Ovary (tissue), 9 donors: ENCODE data around the gene IL22RA2. TPM values are rescaled to one million over a fixed set of nuclear protein-coding genes. Genes with fewer than 3 reads are reported as not detected.

ENCODE experiments used
- DNase-seq, 5 donors: peaks; one replicate each; pipeline ENCODE4 v3.0.0-alpha.2; 2019 to 2020
- H3K27ac ChIP-seq, 2 donors: fragments of 200-600 bp; one replicate each; pipeline versions ENCODE4 v1.5.1 to v1.8.0; 2019 to 2022
- H3K27me3 ChIP-seq: fragments of 200-600 bp; one replicate; pipeline ENCODE4 v1.8.0; 2022
- H3K36me3 ChIP-seq: fragments of 200-600 bp; sonication (generic); one replicate; pipeline ENCODE4 v1.5.1; 2019
- H3K4me1 ChIP-seq: one replicate; pipeline ENCODE4 v1.8.1; 2013; ENCODE audit warnings: mild to moderate bottlenecking, moderate library complexity; ENCODE audit not compliant: insufficient read depth
- H3K4me3 ChIP-seq: fragments of 200-600 bp; sonication (generic); one replicate; pipeline ENCODE4 v1.5.1; 2017
- H3K9me3 ChIP-seq, 2 donors: fragments of 200-600 bp in 1 of 2; sonication (generic) in 1 of 2; one replicate each; pipeline versions ENCODE4 v1.5.1 to v1.8.1; 2013 to 2019; ENCODE audit warnings: mild to moderate bottlenecking in 1 of 2, moderate library complexity in 1 of 2
- CTCF ChIP-seq, 3 donors: fragments of 450-650 bp in 2 of 3; fragments of 200-600 bp in 1 of 3; IDR thresholded peaks; one replicate each; pipeline versions ENCODE4 v1.5.1 to v1.8.0; 2016 to 2022; ENCODE audit warnings: antibody characterized with exemption in 3 of 3, mild to moderate bottlenecking in 1 of 3
- EP300 ChIP-seq: sonication (generic); formaldehyde crosslinking; IDR thresholded peaks from one replicate; pipeline ENCODE4 v1.6.1; 2017; ENCODE audit warnings: antibody characterized with exemption
- POLR2A ChIP-seq: fragments of 450-650 bp; IDR thresholded peaks from one replicate; pipeline ENCODE4 v1.6.1; 2017; ENCODE audit warnings: antibody characterized with exemption, mild to moderate bottlenecking, moderate library complexity
- WGBS, 3 donors: extraction: QIAGEN DNeasy Blood & Tissue Kit in 1 of 3; methylation state at CpG; one replicate each; pipeline versions ENCODE4 v1.1.5 to v1.1.7; 2013 to 2017; 5-methylcytosine and 5-hydroxymethylcytosine counted together
- intact Hi-C, 4 donors: fragments of 100-400 bp; cut with DNase I; formaldehyde crosslinking; loops; one replicate each; pipeline versions ENCODE4 v1.11.0 to v1.15.1; 2022 to 2023
- polyA plus RNA-seq, 2 donors: library from polyadenylated mRNA; stranded (reverse); fragments of 200-250 nt in 1 of 2; fragments of 350-450 nt in 1 of 2; fragmentation: Illumina TruSeq in 1 of 2; extraction: RNeasy Lipid Tissue Mini Kit (QIAGEN cat#74804) in 1 of 2; gene quantifications; one replicate each; pipeline ENCODE4 v1.2.3, GENCODE V29; 2013 to 2014
- total RNA-seq, 7 donors: library from RNA; depleted of rRNA in 2 of 7; stranded (reverse); fragments of >200 nt in 2 of 7; fragmentation: NEBNext Ultra II Directional in 3 of 7; extraction: Animal tissue kit (Norgen Biotek cat#: 25700) in 3 of 7; gene quantifications; one replicate each; pipeline versions ENCODE4 v1.1.0 to v1.2.4, GENCODE V29; 2016 to 2023
- donor health status: DM: no; HTN: no; CAD: no; lungs with moderate emphysema.
- donor health status: DM: no; HTN: no; CAD: no.
- donor health status: Bipolar disorder and iron deficiency.
- donor health status: DM: yes; HTN: yes; CAD: no.
- donor health status: DM: no; HTN: no; CAD: no.
- donor health status: DM: yes; HTN: yes; CAD: no.

Gene IL22RA2
- total and polyA plus RNA-seq, 9 donors: not detected

- Histone ChIP-seq H3K9me3 (peaks cover 0 to 3% of the 10 kb centered on the region in 2 donors), H3K36me3 (no peaks in the 10 kb centered on the region), H3K4me3 (no peak overlapping the region), H3K4me1 (no peaks in the 10 kb centered on the region), H3K27ac (no peak overlapping the region), H3K27me3 (no peaks in the 10 kb centered on the region)
- no peak for DNase-seq
- intact Hi-C loops: no loop called here
- 87 to 89% (median 88%) methylated on average over 5 of the region's 5 CpGs for WGBS, 3 donors
- no peak for TF ChIP-seq EP300
- no peak for TF ChIP-seq POLR2A
- no peak for TF ChIP-seq CTCF (IDR thresholded peaks at IDR 0.05)
Measured at GRCh38 chr6:137116807-137117206, 56.6 kb downstream of the IL22RA2 start.

GRCh38 chr6:137115658-137116057, 57.8 kb downstream of the IL22RA2 start:
- WGBS, 3 donors: 63 to 70% (median 70%) methylated on average over 2 of the region's 2 CpGs
- TF ChIP-seq POLR2A (no peak), CTCF (IDR thresholded peaks at IDR 0.05) (no peak), EP300 (no peak)
- no peak overlapping the region for H3K4me3 ChIP-seq
- DNase-seq: no peak
- intact Hi-C loops: no loop called here
- H3K9me3 ChIP-seq: peaks cover 0 to 3% of the 10 kb centered on the region in 2 donors
- no peak overlapping the region for H3K27ac ChIP-seq
- H3K27me3 ChIP-seq: no peaks in the 10 kb centered on the region
- H3K4me1 ChIP-seq: no peaks in the 10 kb centered on the region
- no peaks in the 10 kb centered on the region for H3K36me3 ChIP-seq

DNA sequence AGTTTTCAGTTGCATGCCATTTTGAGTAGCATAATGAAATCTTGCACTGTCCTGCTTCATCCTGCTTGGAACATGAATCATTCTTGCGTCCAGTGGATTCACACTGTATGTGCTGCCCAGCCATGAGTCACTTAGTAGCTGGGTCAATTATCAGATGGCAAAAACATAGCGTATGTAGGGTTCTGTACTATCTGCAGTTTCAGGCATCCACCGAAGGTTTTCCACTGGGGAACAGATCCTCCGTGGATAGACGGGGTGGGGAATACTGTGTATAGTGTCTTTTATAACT, 61.4 kb downstream of the IL22RA2 start:
- Histone ChIP-seq H3K4me1 (no peaks in the 10 kb centered on the region), H3K4me3 (no peak overlapping the region), H3K27ac (no peak overlapping the region), H3K27me3 (no peaks in the 10 kb centered on the region), H3K36me3 (no peaks in the 10 kb centered on the region), H3K9me3 (no peaks in the 10 kb centered on the region)
- no peak for DNase-seq
- 80 to 93% (median 93%) methylated on average over 5 of the region's 5 CpGs for WGBS, 3 donors
- intact Hi-C loops: no loop called here
- TF ChIP-seq CTCF (IDR thresholded peaks at IDR 0.05) (no peak), EP300 (no peak), POLR2A (no peak)

- H3K4me1 ChIP-seq: no peaks in the 10 kb centered on the region
- H3K36me3 ChIP-seq: no peaks in the 10 kb centered on the region
- TF ChIP-seq POLR2A (no peak), CTCF (IDR thresholded peaks at IDR 0.05) (no peak), EP300 (no peak)
- no peak overlapping the region for H3K4me3 ChIP-seq
- H3K27ac ChIP-seq: no peak overlapping the region
- H3K27me3 ChIP-seq: no peaks in the 10 kb centered on the region
- 88 to 92% (median 90%) methylated on average over 2 of the region's 2 CpGs for WGBS, 3 donors
- no peaks in the 10 kb centered on the region for H3K9me3 ChIP-seq
- no peak for DNase-seq
- intact Hi-C loops: no loop called here
Measured at GRCh38 chr6:137111296-137112066, 62.0 kb downstream of the IL22RA2 start.
